Ishikawa (cell line): ENCODE results near the gene MRPS33.

Experiments
- CEBPB ChIP-seq: IDR thresholded peaks from 2 replicates; pipeline ENCODE4 v1.6.1; 2012
- EP300 ChIP-seq: IDR thresholded peaks from 2 replicates; pipeline ENCODE4 v1.6.1; 2012; ENCODE audit warnings: borderline replicate concordance
- RAD21 ChIP-seq: IDR thresholded peaks from 2 replicates; pipeline ENCODE4 v1.6.1; 2012; ENCODE audit warnings: low read depth
- REST ChIP-seq: IDR thresholded peaks from 2 replicates; pipeline ENCODE4 v1.6.1; 2012; ENCODE audit warnings: low read depth, mild to moderate bottlenecking
- YY1 ChIP-seq: IDR thresholded peaks from 2 replicates; pipeline ENCODE4 v1.6.1; 2012; ENCODE audit warnings: low read depth
- TF ChIP-seq, protein P1 (sequence below): IDR thresholded peaks from 2 replicates; pipeline ENCODE4 v1.6.1; 2012

GRCh38 chr7:140981951-140982350, 32.8 kb downstream of the MRPS33 start:
- TF ChIP-seq, protein P1, sequence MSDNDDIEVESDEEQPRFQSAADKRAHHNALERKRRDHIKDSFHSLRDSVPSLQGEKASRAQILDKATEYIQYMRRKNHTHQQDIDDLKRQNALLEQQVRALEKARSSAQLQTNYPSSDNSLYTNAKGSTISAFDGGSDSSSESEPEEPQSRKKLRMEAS: no peak
- no peak for TF ChIP-seq CEBPB
- TF ChIP-seq EP300: no peak
- TF ChIP-seq RAD21: no peak
- no peak for TF ChIP-seq YY1
- TF ChIP-seq REST: no peak
